PFSK-1 (cell line): ENCODE measurements around the gene ZNF407.

Source experiments
- FOXP2 ChIP-seq: optimal IDR thresholded peaks from 2 replicates; pipeline ENCODE3; 2011; ENCODE audit warnings: borderline replicate concordance, control low read depth, inconsistent platforms; ENCODE audit not compliant: insufficient read depth; ENCODE audit errors: extremely low read length, extremely low read depth
- POLR2AphosphoS5 ChIP-seq: IDR thresholded peaks from 2 replicates; pipeline ENCODE4 v1.6.1; 2012; ENCODE audit warnings: low read depth, mild to moderate bottlenecking, control low read depth, low read length, moderate library complexity
- REST ChIP-seq, 2 experiments: IDR thresholded peaks; 2 replicates each; pipeline versions ENCODE4 v1.6.1 to v1.8.0; 2011 to 2012; ENCODE audit warnings: low read depth in 2 of 2, low read length in 2 of 2, control low read depth in 1 of 2, inconsistent platforms in 1 of 2, mild to moderate bottlenecking in 1 of 2, moderate library complexity in 1 of 2; ENCODE audit not compliant: insufficient read depth in 1 of 2
- SIN3A ChIP-seq: IDR thresholded peaks from 2 replicates; pipeline ENCODE4 v1.6.1; 2012; ENCODE audit warnings: mild to moderate bottlenecking, low read length, moderate library complexity, borderline replicate concordance; ENCODE audit not compliant: insufficient read depth
- TAF1 ChIP-seq: IDR thresholded peaks from 2 replicates; pipeline ENCODE4 v1.6.1; 2012; ENCODE audit warnings: low read length, control low read depth, borderline replicate concordance; ENCODE audit not compliant: insufficient read depth

- TF ChIP-seq REST (IDR thresholded peaks at IDR 0.05; ENCODE audit: insufficient read depth in 1 of 2, low read depth in 2 of 2, low read length in 2 of 2) (no peak), TAF1 (no peak), SIN3A (no peak), POLR2AphosphoS5 (no peak), FOXP2 (no peak)
Observed at GRCh38 chr18:74616494-74616893, 18.8 kb downstream of the ZNF407 start.
